K562 (cell line): ENCODE results near the gene LTBP4. TPM values are rescaled to one million over a fixed set of nuclear protein-coding genes. Genes with fewer than 3 reads are reported as not detected.
A peak's percentile ranks its signal among the peaks of the same experiment; 100 is the strongest.

Experiments used
- ATAC-seq: fragments of 200-7000 bp; cut with Tn5 transposase; 3 replicates; pipeline ENCODE4 v1.9.1; 2020; ENCODE audit warnings: moderate library complexity
- BruUV-seq: library from RNA; stranded (reverse); fragments of 400-500 nt; replicated peaks from 2 replicates; lab custom pipeline; 2021; lab: Mats Ljungman, UMichigan
- CTCF ChIA-PET: fragments of 300-600 bp; formaldehyde crosslinking; extraction: SDS; loops from one replicate; lab custom pipeline; 2021; ENCODE audit warnings: low intra/inter-chr PET ratio; lab: Yijun Ruan, JAX
- POLR2A ChIA-PET: fragments of 300-600, 350-650 bp; sonication (Branson Sonifier 250); formaldehyde crosslinking; extraction: SDS; loops from one replicate; lab custom pipeline; 2021; ENCODE audit warnings: antibody characterized with exemption, inconsistent platforms; lab: Yijun Ruan, JAX
- DNase-seq, 4 experiments: peaks; one replicate each; pipeline versions ENCODE4 v3.0.0 to v3.0.0-alpha.2; 2011 to 2018; ENCODE audit warnings: low spot score in 3 of 4, mixed read lengths in 3 of 4; ENCODE audit errors: extremely low read depth in 1 of 4
- FAIRE-seq: peaks from 2 replicates; lab custom pipeline; 2011; peaks lifted over from hg19 to GRCh38; lab: Jason Lieb, UNC
- H2AFZ ChIP-seq: 2 replicates; pipeline ENCODE4 v1.6.0; 2011; ENCODE audit warnings: low read depth, low read length, control low read depth, inconsistent platforms
- H3K27ac ChIP-seq: fragments of 200-600 bp; 3 replicates; pipeline ENCODE4 v1.8.0; 2011; ENCODE audit warnings: low read depth, mild to moderate bottlenecking, control low read depth, inconsistent platforms, low read length, moderate library complexity, mixed read lengths; ENCODE audit errors: extremely low read depth
- H3K27me3 ChIP-seq, 2 experiments: fragments of 300-600 bp in 1 of 2; 2 replicates in 1 of 2; 3 replicates in 1 of 2; pipeline versions ENCODE4 v1.6.0 to v1.8.0; 2011; ENCODE audit warnings: inconsistent platforms in 2 of 2, low read length in 2 of 2, mild to moderate bottlenecking in 1 of 2, mixed read lengths in 1 of 2, moderate library complexity in 1 of 2; ENCODE audit not compliant: control insufficient read depth in 2 of 2, insufficient read depth in 2 of 2
- H3K36me3 ChIP-seq: fragments of 300-600 bp; 3 replicates; pipeline ENCODE4 v1.8.0; 2011; ENCODE audit warnings: mild to moderate bottlenecking, low read length, inconsistent platforms; ENCODE audit not compliant: control insufficient read depth, insufficient read depth
- H3K4me1 ChIP-seq, 2 experiments: fragments of 200-600 bp in 1 of 2; replicated peaks in 1 of 2; 2 replicates in 1 of 2; 3 replicates in 1 of 2; pipeline versions ENCODE4 v1.5.1 to v1.8.0; 2011; ENCODE audit warnings: inconsistent platforms in 2 of 2, low read length in 2 of 2, mild to moderate bottlenecking in 1 of 2, mixed read lengths in 1 of 2, moderate library complexity in 1 of 2; ENCODE audit not compliant: control insufficient read depth in 2 of 2, insufficient read depth in 2 of 2
- H3K4me2 ChIP-seq: 2 replicates; pipeline ENCODE4 v1.6.1; 2011; ENCODE audit warnings: low read length, control low read depth, inconsistent platforms, mixed read lengths; ENCODE audit not compliant: insufficient read depth
- H3K4me3 ChIP-seq: fragments of 200-600 bp; sonication (generic), shearing (Covaris generic); 2 replicates; pipeline ENCODE4 v1.5.1; 2016; ENCODE audit warnings: control low read depth, inconsistent platforms
- H3K79me2 ChIP-seq: fragments of 200-600 bp; 3 replicates; pipeline ENCODE4 v1.8.0; 2011; ENCODE audit warnings: low read length, inconsistent platforms; ENCODE audit not compliant: control insufficient read depth, insufficient read depth
- H3K9ac ChIP-seq, 2 experiments: 2 replicates each; pipeline versions ENCODE4 v1.6.0 to v1.6.1; 2011; ENCODE audit warnings: low read depth in 2 of 2, low read length in 2 of 2, control low read depth in 1 of 2, inconsistent platforms in 1 of 2, mild to moderate bottlenecking in 1 of 2, mixed read lengths in 1 of 2; ENCODE audit not compliant: insufficient read depth in 1 of 2
- H3K9me1 ChIP-seq: one replicate; pipeline ENCODE4 v1.6.0; 2011; ENCODE audit warnings: inconsistent platforms, mild to moderate bottlenecking, low read length, moderate library complexity; ENCODE audit not compliant: control insufficient read depth, insufficient read depth
- H3K9me3 ChIP-seq: replicated peaks from 2 replicates; pipeline ENCODE4 v1.5.1; 2011; ENCODE audit warnings: low read depth, low read length, inconsistent platforms; ENCODE audit not compliant: control insufficient read depth, insufficient read depth
- H4K20me1 ChIP-seq: replicated peaks from 2 replicates; pipeline ENCODE4 v1.6.1; 2011; ENCODE audit warnings: low read length, inconsistent platforms, mixed read lengths; ENCODE audit not compliant: control insufficient read depth, insufficient read depth
- E2F6 ChIP-seq, 2 experiments: IDR thresholded peaks; 2 replicates each; pipeline ENCODE4 v1.6.1; 2011; ENCODE audit warnings: borderline replicate concordance in 1 of 2, control low read depth in 1 of 2, low read depth in 1 of 2, low read length in 1 of 2, mild to moderate bottlenecking in 1 of 2, mixed read lengths in 1 of 2, moderate library complexity in 1 of 2; ENCODE audit not compliant: insufficient read depth in 1 of 2, insufficient read length in 1 of 2, poor library complexity in 1 of 2, severe bottlenecking in 1 of 2; ENCODE audit errors: extremely low read depth in 1 of 2
- IFI16 ChIP-seq: fragments of 250-450 bp; sonication (Bioruptor Pico); IDR thresholded peaks from 2 replicates; pipeline ENCODE4 v2.1.2; 2022; ENCODE audit warnings: mild to moderate bottlenecking, inconsistent platforms
- JUNB ChIP-seq: fragments of 450-650 bp; formaldehyde crosslinking; conservative IDR thresholded peaks from 2 replicates; pipeline ENCODE4 v1.4.0; 2020; ENCODE audit warnings: mild to moderate bottlenecking
- MAX ChIP-seq: sonication (generic); formaldehyde crosslinking; IDR thresholded peaks from 2 replicates; pipeline ENCODE4 v1.9.0; 2022; ENCODE audit warnings: mild to moderate bottlenecking, missing genetic modification reagents
- NFE2L1 ChIP-seq: fragments of 450-650 bp; IDR thresholded peaks from 2 replicates; pipeline ENCODE4 v1.6.1; 2016; ENCODE audit warnings: missing genetic modification characterization, low read depth, mild to moderate bottlenecking, missing compliant biosample characterization, moderate library complexity, borderline replicate concordance
- NR2C2 ChIP-seq, 2 experiments: fragments of 200-800 bp in 1 of 2; sonication (Bioruptor generic) in 1 of 2; sonication (generic) in 1 of 2; formaldehyde crosslinking in 1 of 2; IDR thresholded peaks; 2 replicates each; pipeline versions ENCODE4 v1.6.1 to v1.8.0; 2016 to 2022; ENCODE audit warnings: mild to moderate bottlenecking in 1 of 2, missing compliant biosample characterization in 1 of 2, missing genetic modification characterization in 1 of 2, missing genetic modification reagents in 1 of 2
- NRF1 ChIP-seq, 2 experiments: fragments of 450-650 bp; IDR thresholded peaks in 1 of 2; conservative IDR thresholded peaks in 1 of 2; 2 replicates each; pipeline ENCODE4 v1.6.1; 2014; ENCODE audit warnings: mild to moderate bottlenecking in 2 of 2
- POLR2G ChIP-seq: fragments of 200-400 bp; formaldehyde crosslinking; IDR thresholded peaks from 2 replicates; pipeline ENCODE4 v1.6.1; 2017; ENCODE audit warnings: low read depth, mild to moderate bottlenecking, antibody characterized with exemption, low read length, moderate library complexity
- RBFOX2 ChIP-seq: fragments of 200-400 bp; formaldehyde crosslinking; IDR thresholded peaks from 2 replicates; pipeline ENCODE4 v1.6.1; 2017; ENCODE audit warnings: low read depth, mild to moderate bottlenecking, low read length, moderate library complexity
- RBM22 ChIP-seq: fragments of 200-400 bp; formaldehyde crosslinking; IDR thresholded peaks from 2 replicates; pipeline ENCODE4 v1.6.1; 2018; ENCODE audit warnings: low read length, low read depth; ENCODE audit not compliant: poor library complexity, severe bottlenecking
- RBM25 ChIP-seq: fragments of 200-400 bp; formaldehyde crosslinking; IDR thresholded peaks from 2 replicates; pipeline ENCODE4 v1.6.1; 2018; ENCODE audit warnings: low read length, low read depth, moderate library complexity; ENCODE audit not compliant: severe bottlenecking
- SAFB ChIP-seq: fragments of 200-400 bp; formaldehyde crosslinking; IDR thresholded peaks from 2 replicates; pipeline ENCODE4 v1.6.1; 2017; ENCODE audit warnings: low read depth, low read length, borderline replicate concordance
- SMC3 ChIP-seq: conservative IDR thresholded peaks from 2 replicates; pipeline ENCODE4 v1.6.1; 2011; ENCODE audit warnings: low read depth, low read length, improper control_type of control experiment; ENCODE audit not compliant: insufficient read depth
- SUPT5H ChIP-seq: fragments of 450-650 bp; IDR thresholded peaks from 2 replicates; pipeline ENCODE4 v1.6.1; 2016
- ZNF511 ChIP-seq: sonication (generic); formaldehyde crosslinking; IDR thresholded peaks from 2 replicates; pipeline ENCODE4 v1.8.0; 2022; ENCODE audit warnings: mild to moderate bottlenecking, missing genetic modification reagents
- WGBS: fragments of 100-300 bp; shearing (Covaris generic); methylation state at CpG from one replicate; pipeline ENCODE4 v1.1.6; 2016; ENCODE audit warnings: low coverage, mixed read lengths; ENCODE audit not compliant: insufficient coverage; ENCODE audit errors: missing lambda C conversion rate; 5-methylcytosine and 5-hydroxymethylcytosine counted together
- in situ Hi-C: fragments of 300-500 bp; cut with MboI; formaldehyde crosslinking; loops from 4 replicates; pipeline ENCODE4 v1.15.0; 2018; ENCODE audit warnings: inconsistent platforms, mixed read lengths
- intact Hi-C: fragments of 100-400 bp; cut with micrococcal nuclease; formaldehyde crosslinking; loops from 2 replicates; pipeline ENCODE4 v1.14.2; 2022
- polyA plus RNA-seq, 8 experiments: library from polyadenylated mRNA; depleted of rRNA in 4 of 8; stranded (reverse) in 5 of 8; unstranded in 3 of 8; fragments of >200 nt; fragmentation: Nextera tagmentation in 2 of 8; fragmentation: Illumina TruSeq in 1 of 8; extraction: Ambion mirVana in 2 of 8; extraction: Trizol in 1 of 8; gene quantifications; 2 replicates each; pipeline versions ENCODE4 v1.2.1 to v1.2.3, GENCODE V29; 2011 to 2014; ENCODE audit warnings: inconsistent platforms in 1 of 8, missing spikeins in 1 of 8
- total RNA-seq, 7 experiments: library from RNA; depleted of rRNA in 6 of 7; stranded (reverse); fragments of >200 nt in 6 of 7; fragmentation: Illumina TruSeq in 2 of 7; extraction: Trizol in 2 of 7; gene quantifications; 2 replicates each; pipeline versions ENCODE4 v1.2.1 to v1.2.3, GENCODE V29; 2011 to 2021; ENCODE audit warnings: low replicate concordance in 1 of 7
- TF ChIP-seq, protein P1 (sequence below): sonication (generic); formaldehyde crosslinking; IDR thresholded peaks from 2 replicates; pipeline ENCODE4 v1.8.1; 2023; ENCODE audit warnings: mild to moderate bottlenecking, missing genetic modification reagents

LTBP4 gene
- total and polyA plus RNA-seq, 9 of the 15 experiments (the other 6 are each of a cell fraction or from before 2014, with no cell fraction given), result 0.35 to 160 (median 31.6) TPM

DNA sequence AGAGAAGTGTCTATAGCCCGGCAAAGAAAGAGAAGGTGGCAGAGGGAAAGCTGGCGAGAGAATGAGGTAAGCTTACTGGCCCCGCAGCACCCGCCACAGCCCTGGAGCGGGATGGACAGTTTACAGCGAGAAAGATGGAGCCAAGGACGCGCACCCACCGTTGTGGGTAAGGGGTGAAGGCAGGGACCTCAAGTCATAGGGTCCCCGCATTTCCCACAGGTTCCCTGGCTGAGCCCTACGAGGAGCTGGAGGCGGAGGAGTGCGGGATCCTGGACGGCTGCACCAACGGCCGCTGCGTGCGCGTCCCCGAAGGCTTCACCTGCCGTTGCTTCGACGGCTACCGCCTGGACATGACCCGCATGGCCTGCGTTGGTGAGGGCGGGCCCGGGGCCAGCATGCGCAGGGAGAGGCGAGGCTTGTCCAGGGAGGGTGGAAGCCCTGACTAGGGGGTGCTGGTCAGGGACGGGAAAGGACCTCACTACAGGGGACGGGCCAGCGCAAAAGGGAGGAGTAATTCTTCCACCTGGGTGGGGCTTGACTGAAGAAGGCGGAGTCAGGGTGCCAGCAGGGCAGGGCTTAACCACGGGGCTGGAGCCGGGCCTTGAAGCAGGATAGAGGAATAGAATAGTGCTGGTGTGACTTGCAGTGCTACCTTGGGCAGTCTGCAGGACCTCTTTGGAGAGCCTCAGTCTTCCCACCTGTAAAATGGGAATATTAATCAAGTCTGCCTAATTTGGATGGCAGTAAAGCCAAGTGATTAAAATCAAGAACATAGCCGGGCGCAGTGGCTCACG is 26.5 kb downstream of the LTBP4 start:
- POLR2A ChIA-PET, result interaction anchor here (0.7 kb wide), 1 partner anchor 97 kb away, joined by 3 read pairs; no protein-coding TSS in a partner anchor
- H3K27me3 ChIP-seq, result no peaks in the 10 kb centered on the region
- H3K36me3 ChIP-seq, result peaks cover 53% of the 10 kb centered on the region; the same call in 2 of the 3 replicates
- H4K20me1 ChIP-seq, result no peaks in the 10 kb centered on the region
- BruUV-seq, result no TSS peak
- H3K4me3 ChIP-seq, result no peak overlapping the region
- WGBS, result 90% methylated on average over 26 of the region's 39 CpGs
- H3K4me2 ChIP-seq, result no peak overlapping the region
- FAIRE-seq (no peak), ATAC-seq (no peak), DNase-seq (peak in 1 of 4 experiments; percentile 43)
- H3K9ac ChIP-seq, result peak overlapping the region in 1 of 2 experiments; percentile 1; a peak in 1 of 4 replicates
- no peak overlapping the region for H2AFZ ChIP-seq
- peaks cover 30 to 48% of the 10 kb centered on the region in 2 experiments for H3K4me1 ChIP-seq
- no peaks in the 10 kb centered on the region for H3K79me2 ChIP-seq
- intact Hi-C loops, result no loop called here
- CTCF ChIA-PET, result no interaction called here
- in situ Hi-C loops, result no loop called here
- H3K9me3 ChIP-seq, result no peaks in the 10 kb centered on the region
- no peak overlapping the region for H3K27ac ChIP-seq
- H3K9me1 ChIP-seq, result no peaks in the 10 kb centered on the region
- TF ChIP-seq IFI16 (no peak), RBM25 (peak; percentile 58), RBFOX2 (0 out of 2 replicates have a peak, but pooled peaks have one; percentile 19), RBM22 (no peak), MAX (CRISPR knock-in tag) (peak; percentile 31; the same call in 1 of the 2 replicates), JUNB (CRISPR knock-in tag) (no peak), POLR2G (peak; percentile 58; the same call in 1 of the 2 replicates), NR2C2 (CRISPR knock-in tag; IDR thresholded peaks at IDR 0.05) (0 out of 2 replicates have a peak, but pooled peaks have one; percentile 38), NR2C2 (tag; IDR thresholded peaks at IDR 0.05) (no peak), SUPT5H (0 out of 2 replicates have a peak, but pooled peaks have one; percentile 37), E2F6 (IDR thresholded peaks at IDR 0.05; ENCODE audit: borderline replicate concordance in 1 of 2, extremely low read depth in 1 of 2, insufficient read depth in 1 of 2, insufficient read length in 1 of 2, low read depth in 1 of 2, low read length in 1 of 2, poor library complexity in 1 of 2, severe bottlenecking in 1 of 2) (peak in 1 of 2 experiments; percentile 18), NFE2L1 (no peak), SAFB (0 out of 2 replicates have a peak, but pooled peaks have one; percentile 23), ZNF511 (CRISPR knock-in tag) (no peak), NRF1 (conservative IDR thresholded peaks at IDR 0.05 in 1 of 2, IDR thresholded peaks at IDR 0.05 in 1 of 2) (no peak), SMC3 (no peak)
- TF ChIP-seq, protein P1, sequence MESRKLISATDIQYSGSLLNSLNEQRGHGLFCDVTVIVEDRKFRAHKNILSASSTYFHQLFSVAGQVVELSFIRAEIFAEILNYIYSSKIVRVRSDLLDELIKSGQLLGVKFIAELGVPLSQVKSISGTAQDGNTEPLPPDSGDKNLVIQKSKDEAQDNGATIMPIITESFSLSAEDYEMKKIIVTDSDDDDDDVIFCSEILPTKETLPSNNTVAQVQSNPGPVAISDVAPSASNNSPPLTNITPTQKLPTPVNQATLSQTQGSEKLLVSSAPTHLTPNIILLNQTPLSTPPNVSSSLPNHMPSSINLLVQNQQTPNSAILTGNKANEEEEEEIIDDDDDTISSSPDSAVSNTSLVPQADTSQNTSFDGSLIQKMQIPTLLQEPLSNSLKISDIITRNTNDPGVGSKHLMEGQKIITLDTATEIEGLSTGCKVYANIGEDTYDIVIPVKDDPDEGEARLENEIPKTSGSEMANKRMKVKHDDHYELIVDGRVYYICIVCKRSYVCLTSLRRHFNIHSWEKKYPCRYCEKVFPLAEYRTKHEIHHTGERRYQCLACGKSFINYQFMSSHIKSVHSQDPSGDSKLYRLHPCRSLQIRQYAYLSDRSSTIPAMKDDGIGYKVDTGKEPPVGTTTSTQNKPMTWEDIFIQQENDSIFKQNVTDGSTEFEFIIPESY (CRISPR knock-in tag), result peak; percentile 85
